Measurements from ENCODE around the gene C2CD3.

GRCh38 chr11:74175920-74176319 is 5.1 kb upstream of the C2CD3 start:
- TF ChIP-seq EZH2 (IDR thresholded peaks at IDR 0.05; ENCODE audit: insufficient read depth, poor library complexity, severe bottlenecking): no peak
- no peak for TF ChIP-seq EZH2phosphoT487 (IDR thresholded peaks at IDR 0.05; ENCODE audit: insufficient read depth, low read depth)
